HepG2 (cell line): ENCODE data around the gene CTNNA2. TPM values are rescaled to one million over a fixed set of nuclear protein-coding genes. Genes with fewer than 3 reads are reported as not detected.

Experiments used
- AGO2 ChIP-seq: fragments of 200-400 bp; formaldehyde crosslinking; optimal IDR thresholded peaks from 2 replicates; pipeline ENCODE3; 2017; ENCODE audit warnings: mild to moderate bottlenecking, low read depth, low read length, moderate library complexity
- ELF4 ChIP-seq: sonication (generic); formaldehyde crosslinking; IDR thresholded peaks from 2 replicates; pipeline ENCODE4 v1.5.0; 2020; ENCODE audit warnings: missing genetic modification reagents, mild to moderate bottlenecking, moderate library complexity, borderline replicate concordance
- FOSL1 ChIP-seq: sonication (generic); formaldehyde crosslinking; IDR thresholded peaks from 2 replicates; pipeline ENCODE4 v1.9.0; 2021; ENCODE audit warnings: missing genetic modification reagents, borderline replicate concordance
- GTF3A ChIP-seq: sonication (generic); formaldehyde crosslinking; conservative IDR thresholded peaks from 2 replicates; pipeline ENCODE4 v1.4.0; 2020; ENCODE audit warnings: mild to moderate bottlenecking, missing genetic modification reagents
- MIER3 ChIP-seq: IDR thresholded peaks from 2 replicates; pipeline ENCODE4 v1.6.1; 2016; ENCODE audit warnings: missing compliant biosample characterization, borderline replicate concordance
- NFE2 ChIP-seq: sonication (generic); formaldehyde crosslinking; IDR thresholded peaks from 2 replicates; pipeline ENCODE4 v1.4.0; 2020; ENCODE audit warnings: missing genetic modification reagents
- NFKB2 ChIP-seq: sonication (generic); formaldehyde crosslinking; IDR thresholded peaks from 2 replicates; pipeline ENCODE4 v1.4.0; 2020; ENCODE audit warnings: missing genetic modification reagents, borderline replicate concordance
- NONO ChIP-seq, 2 experiments: fragments of 450-650 bp in 1 of 2; sonication (generic) in 1 of 2; formaldehyde crosslinking in 1 of 2; IDR thresholded peaks in 1 of 2; conservative IDR thresholded peaks in 1 of 2; 2 replicates each; pipeline versions ENCODE4 v1.6.1 to v1.8.0; 2017 to 2022; ENCODE audit warnings: mild to moderate bottlenecking in 1 of 2, missing genetic modification reagents in 1 of 2, moderate library complexity in 1 of 2
- SIN3A ChIP-seq: IDR thresholded peaks from 2 replicates; pipeline ENCODE4 v1.6.1; 2011; ENCODE audit warnings: low read depth, mild to moderate bottlenecking, control low read depth, low read length, borderline replicate concordance
- TCF12 ChIP-seq, 2 experiments: fragments of 450-650 bp in 1 of 2; sonication (generic) in 1 of 2; formaldehyde crosslinking in 1 of 2; IDR thresholded peaks; 2 replicates each; pipeline versions ENCODE4 v1.6.1 to v1.8.0; 2017 to 2022; ENCODE audit warnings: antibody characterized with exemption in 1 of 2, mild to moderate bottlenecking in 1 of 2, missing genetic modification reagents in 1 of 2, moderate library complexity in 1 of 2
- ZNF253 ChIP-seq: sonication (generic); formaldehyde crosslinking; IDR thresholded peaks from 2 replicates; pipeline ENCODE4 v1.8.0; 2022; ENCODE audit warnings: mild to moderate bottlenecking, missing genetic modification reagents, borderline replicate concordance
- ZNF30 ChIP-seq: sonication (generic); formaldehyde crosslinking; IDR thresholded peaks from 2 replicates; pipeline ENCODE4 v1.5.0; 2020; ENCODE audit warnings: mild to moderate bottlenecking, missing genetic modification reagents
- ZNF329 ChIP-seq: sonication (generic); formaldehyde crosslinking; IDR thresholded peaks from 2 replicates; pipeline ENCODE4 v1.9.0; 2021; ENCODE audit warnings: low read depth, mild to moderate bottlenecking, missing genetic modification reagents
- ZSCAN30 ChIP-seq: sonication (generic); formaldehyde crosslinking; IDR thresholded peaks from 2 replicates; pipeline ENCODE4 v1.5.0; 2020; ENCODE audit warnings: mild to moderate bottlenecking, missing genetic modification reagents
- polyA plus RNA-seq, 8 experiments: library from polyadenylated mRNA; depleted of rRNA in 3 of 8; stranded (reverse) in 7 of 8; unstranded in 1 of 8; fragments of >200 nt; fragmentation: Illumina TruSeq in 4 of 8; extraction: Trizol in 4 of 8; gene quantifications; 2 replicates each; pipeline versions ENCODE4 v1.2.1 to v1.2.3, GENCODE V29; 2011 to 2016; ENCODE audit warnings: low read depth in 4 of 8, missing spikeins in 1 of 8, mixed read lengths in 1 of 8; ENCODE audit not compliant: insufficient read depth in 1 of 8
- total RNA-seq, 5 experiments: library from RNA; depleted of rRNA; stranded (reverse); fragments of >200 nt; fragmentation: Illumina TruSeq; extraction: Trizol; gene quantifications; 2 replicates each; pipeline ENCODE4 v1.2.3, GENCODE V29; 2016; ENCODE audit warnings: low read depth in 1 of 5
- TF ChIP-seq, protein P1 (sequence below): sonication (generic); formaldehyde crosslinking; IDR thresholded peaks from 2 replicates; pipeline ENCODE4 v1.4.0; 2020; ENCODE audit warnings: mild to moderate bottlenecking, missing genetic modification reagents
- TF ChIP-seq, protein P2 (sequence below): sonication (generic); formaldehyde crosslinking; IDR thresholded peaks from 2 replicates; pipeline ENCODE4 v1.4.0; 2020; ENCODE audit warnings: missing genetic modification reagents, low read depth, mild to moderate bottlenecking, borderline replicate concordance
- TF ChIP-seq, protein P3 (sequence below), 2 experiments: fragments of 450-650 bp in 1 of 2; sonication (generic) in 1 of 2; formaldehyde crosslinking in 1 of 2; IDR thresholded peaks; 2 replicates each; pipeline versions ENCODE4 v1.6.1 to v1.8.0; 2016 to 2022; ENCODE audit warnings: antibody characterized with exemption in 1 of 2, mild to moderate bottlenecking in 1 of 2, missing genetic modification reagents in 1 of 2

CTNNA2 gene
- total and polyA plus RNA-seq, 2 of the 13 experiments (the other 11 are each of a cell fraction or from before 2014, with no cell fraction given), result not detected

DNA sequence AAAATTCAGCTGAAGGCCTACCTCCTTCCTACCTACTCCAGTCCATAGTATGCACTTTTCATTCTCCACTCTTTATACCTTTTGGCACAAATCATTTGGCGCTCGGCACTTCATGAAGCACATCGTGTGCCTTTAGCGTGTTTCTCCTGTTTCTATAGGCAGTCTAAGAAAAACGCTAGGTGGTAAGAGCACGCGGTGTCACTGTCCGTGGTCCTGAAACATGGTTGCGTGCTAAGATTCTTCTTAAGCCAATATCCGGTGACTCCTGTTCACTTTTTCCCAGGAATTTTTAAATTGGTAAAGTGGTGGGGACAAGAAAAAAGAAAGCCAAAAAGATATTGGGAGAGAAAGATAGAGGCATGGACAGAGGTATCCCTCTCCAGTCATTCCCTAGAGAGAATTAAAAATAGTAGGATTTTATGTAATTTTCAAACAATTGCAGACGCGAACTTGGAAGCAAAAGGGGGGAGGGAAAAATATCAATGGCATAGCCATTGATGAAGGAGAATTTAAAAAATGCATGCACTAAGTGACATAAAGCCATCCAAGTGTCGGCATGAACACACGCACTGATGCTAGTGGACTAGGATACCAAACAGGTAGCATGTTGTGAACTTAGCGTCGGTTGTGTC lies 1.4 kb upstream of the CTNNA2 start (continued):
- TF ChIP-seq ZNF30 (CRISPR knock-in tag) (peak; percentile 45; the same call in 1 of the 2 replicates), TCF12 (IDR thresholded peaks at IDR 0.05) (no peak), TCF12 (CRISPR knock-in tag; IDR thresholded peaks at IDR 0.05) (no peak), MIER3 (peak; percentile 67; the same call in 1 of the 2 replicates), ZNF253 (CRISPR knock-in tag) (no peak), FOSL1 (CRISPR knock-in tag) (0 out of 2 replicates have a peak, but pooled peaks have one; percentile 8), GTF3A (CRISPR knock-in tag) (no peak), ZNF329 (CRISPR knock-in tag) (no peak), AGO2 (no peak), NFE2 (no peak), NFKB2 (CRISPR knock-in tag) (no peak; the same call in 1 of the 2 replicates), ELF4 (CRISPR knock-in tag) (no peak), ZSCAN30 (CRISPR knock-in tag) (no peak), NONO (IDR thresholded peaks at IDR 0.05) (no peak), NONO (CRISPR knock-in tag; conservative IDR thresholded peaks at IDR 0.05) (no peak), SIN3A (no peak)
- TF ChIP-seq, protein P1, sequence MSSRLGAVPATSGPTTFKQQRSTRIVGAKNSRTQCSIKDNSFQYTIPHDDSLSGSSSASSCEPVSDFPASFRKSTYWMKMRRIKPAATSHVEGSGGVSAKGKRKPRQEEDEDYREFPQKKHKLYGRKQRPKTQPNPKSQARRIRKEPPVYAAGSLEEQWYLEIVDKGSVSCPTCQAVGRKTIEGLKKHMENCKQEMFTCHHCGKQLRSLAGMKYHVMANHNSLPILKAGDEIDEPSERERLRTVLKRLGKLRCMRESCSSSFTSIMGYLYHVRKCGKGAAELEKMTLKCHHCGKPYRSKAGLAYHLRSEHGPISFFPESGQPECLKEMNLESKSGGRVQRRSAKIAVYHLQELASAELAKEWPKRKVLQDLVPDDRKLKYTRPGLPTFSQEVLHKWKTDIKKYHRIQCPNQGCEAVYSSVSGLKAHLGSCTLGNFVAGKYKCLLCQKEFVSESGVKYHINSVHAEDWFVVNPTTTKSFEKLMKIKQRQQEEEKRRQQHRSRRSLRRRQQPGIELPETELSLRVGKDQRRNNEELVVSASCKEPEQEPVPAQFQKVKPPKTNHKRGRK (CRISPR knock-in tag), result no peak
- TF ChIP-seq, protein P2, sequence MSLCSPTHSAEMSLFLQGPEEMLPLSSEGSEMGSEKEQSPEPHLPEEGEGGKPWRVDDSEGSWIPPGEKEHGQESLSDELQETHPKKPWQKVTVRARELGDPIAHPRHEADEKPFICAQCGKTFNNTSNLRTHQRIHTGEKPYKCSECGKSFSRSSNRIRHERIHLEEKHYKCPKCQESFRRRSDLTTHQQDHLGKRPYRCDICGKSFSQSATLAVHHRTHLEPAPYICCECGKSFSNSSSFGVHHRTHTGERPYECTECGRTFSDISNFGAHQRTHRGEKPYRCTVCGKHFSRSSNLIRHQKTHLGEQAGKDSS (CRISPR knock-in tag), result no peak
- TF ChIP-seq, protein P3, sequence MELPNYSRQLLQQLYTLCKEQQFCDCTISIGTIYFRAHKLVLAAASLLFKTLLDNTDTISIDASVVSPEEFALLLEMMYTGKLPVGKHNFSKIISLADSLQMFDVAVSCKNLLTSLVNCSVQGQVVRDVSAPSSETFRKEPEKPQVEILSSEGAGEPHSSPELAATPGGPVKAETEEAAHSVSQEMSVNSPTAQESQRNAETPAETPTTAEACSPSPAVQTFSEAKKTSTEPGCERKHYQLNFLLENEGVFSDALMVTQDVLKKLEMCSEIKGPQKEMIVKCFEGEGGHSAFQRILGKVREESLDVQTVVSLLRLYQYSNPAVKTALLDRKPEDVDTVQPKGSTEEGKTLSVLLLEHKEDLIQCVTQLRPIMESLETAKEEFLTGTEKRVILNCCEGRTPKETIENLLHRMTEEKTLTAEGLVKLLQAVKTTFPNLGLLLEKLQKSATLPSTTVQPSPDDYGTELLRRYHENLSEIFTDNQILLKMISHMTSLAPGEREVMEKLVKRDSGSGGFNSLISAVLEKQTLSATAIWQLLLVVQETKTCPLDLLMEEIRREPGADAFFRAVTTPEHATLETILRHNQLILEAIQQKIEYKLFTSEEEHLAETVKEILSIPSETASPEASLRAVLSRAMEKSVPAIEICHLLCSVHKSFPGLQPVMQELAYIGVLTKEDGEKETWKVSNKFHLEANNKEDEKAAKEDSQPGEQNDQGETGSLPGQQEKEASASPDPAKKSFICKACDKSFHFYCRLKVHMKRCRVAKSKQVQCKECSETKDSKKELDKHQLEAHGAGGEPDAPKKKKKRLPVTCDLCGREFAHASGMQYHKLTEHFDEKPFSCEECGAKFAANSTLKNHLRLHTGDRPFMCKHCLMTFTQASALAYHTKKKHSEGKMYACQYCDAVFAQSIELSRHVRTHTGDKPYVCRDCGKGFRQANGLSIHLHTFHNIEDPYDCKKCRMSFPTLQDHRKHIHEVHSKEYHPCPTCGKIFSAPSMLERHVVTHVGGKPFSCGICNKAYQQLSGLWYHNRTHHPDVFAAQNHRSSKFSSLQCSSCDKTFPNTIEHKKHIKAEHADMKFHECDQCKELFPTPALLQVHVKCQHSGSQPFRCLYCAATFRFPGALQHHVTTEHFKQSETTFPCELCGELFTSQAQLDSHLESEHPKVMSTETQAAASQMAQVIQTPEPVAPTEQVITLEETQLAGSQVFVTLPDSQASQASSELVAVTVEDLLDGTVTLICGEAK (IDR thresholded peaks at IDR 0.05), result no peak
- TF ChIP-seq, protein P3 (CRISPR knock-in tag; IDR thresholded peaks at IDR 0.05), result no peak; the same call in 1 of the 2 replicates
